ENCODE measurements around the gene ZSWIM1.
"Not testable (repeated sequence)": the region's sequence is repeated elsewhere in the genome, so short reads cannot be mapped to it uniquely, and the experiment has no call there.

The ZSWIM1 gene

GRCh38 chr20:45857114-45857881 is 23.7 kb upstream of the ZSWIM1 start, which contains the start of the genes ACOT8 and ZSWIM3:
ACOT8 (minus strand) TSS chr20:45857392; CDS start chr20:45857315, 77 bp downstream.
ZSWIM3 (plus strand) TSS chr20:45857614; CDS start chr20:45857826, 212 bp downstream.
- peak; percentile 99 for DNase-seq

GRCh38 chr20:45857882-45858216 is 23.2 kb upstream of the ZSWIM1 start:
- no peak for DNase-seq

- no peak for DNase-seq
Measured at GRCh38 chr20:45859916-45860315, 21.1 kb upstream of the ZSWIM1 start.

GRCh38 chr20:45860560-45861220 is 20.3 kb upstream of the ZSWIM1 start:
- DNase-seq = no peak

GRCh38 chr20:45861221-45862075 is 19.6 kb upstream of the ZSWIM1 start:
- DNase-seq = no peak

GRCh38 chr20:45863543-45864470 is 17.2 kb upstream of the ZSWIM1 start:
- no peak for DNase-seq

- no peak for DNase-seq
Measured at GRCh38 chr20:45866454-45866853, 14.6 kb upstream of the ZSWIM1 start.

- DNase-seq = no peak
Measured at GRCh38 chr20:45867136-45867818, 13.8 kb upstream of the ZSWIM1 start.

GRCh38 chr20:45867819-45868176 is 13.2 kb upstream of the ZSWIM1 start:
- no peak for DNase-seq

- no peak for DNase-seq
Measured at GRCh38 chr20:45872626-45873025, 8.4 kb upstream of the ZSWIM1 start.

GRCh38 chr20:45873409-45874103 is 7.5 kb upstream of the ZSWIM1 start:
- DNase-seq = no peak

- DNase-seq = not testable (repeated sequence)
Measured at GRCh38 chr20:45874104-45874481, 6.9 kb upstream of the ZSWIM1 start.

- no peak for DNase-seq
Measured at GRCh38 chr20:45874576-45874975, 6.5 kb upstream of the ZSWIM1 start.

GRCh38 chr20:45878076-45878761 is 2.8 kb upstream of the ZSWIM1 start:
- DNase-seq = no peak

GRCh38 chr20:45882469-45883099 is 1.6 kb downstream of the ZSWIM1 start:
- DNase-seq = no peak

- DNase-seq = no peak
Measured at GRCh38 chr20:45883100-45883469, 2.1 kb downstream of the ZSWIM1 start.

GRCh38 chr20:45886590-45887345 is 5.7 kb downstream of the ZSWIM1 start:
- DNase-seq = no peak

- no peak for DNase-seq
Measured at GRCh38 chr20:45887346-45887715, 6.3 kb downstream of the ZSWIM1 start, which contains the start of gene SPATA25. SPATA25 (minus strand) TSS chr20:45887622; CDS start chr20:45887590, 32 bp downstream.

- no peak for DNase-seq
Measured at GRCh38 chr20:45888681-45889080, 7.7 kb downstream of the ZSWIM1 start.

Data from Kasumi-1 (cell line).